OCI-M2 (cell line): ENCODE results near the gene EVC.
"Not testable (repeated sequence)": the region's sequence is repeated elsewhere in the genome, so short reads cannot be mapped to it uniquely, and the experiment has no call there.

Experiments
- DNase-seq: peaks from one replicate; lab custom pipeline; 2025; ENCODE audit not compliant: unreplicated experiment; lab: John Stamatoyannopoulos, UW

Gene EVC

GRCh38 chr4:5707778-5708448, 3.1 kb upstream of the EVC start:
- DNase-seq = no peak

GRCh38 chr4:5708449-5709206, 2.4 kb upstream of the EVC start, which contains the start of gene EVC2:
Gene EVC2 (minus strand): TSS chr4:5708559. CDS start chr4:5708513, 46 bp downstream.
- no peak for DNase-seq

- no peak for DNase-seq
Measured at GRCh38 chr4:5709207-5709575, 1.8 kb upstream of the EVC start.

GRCh38 chr4:5710065-5710960, 688 bp upstream of the EVC start:
- no peak for DNase-seq

DNA sequence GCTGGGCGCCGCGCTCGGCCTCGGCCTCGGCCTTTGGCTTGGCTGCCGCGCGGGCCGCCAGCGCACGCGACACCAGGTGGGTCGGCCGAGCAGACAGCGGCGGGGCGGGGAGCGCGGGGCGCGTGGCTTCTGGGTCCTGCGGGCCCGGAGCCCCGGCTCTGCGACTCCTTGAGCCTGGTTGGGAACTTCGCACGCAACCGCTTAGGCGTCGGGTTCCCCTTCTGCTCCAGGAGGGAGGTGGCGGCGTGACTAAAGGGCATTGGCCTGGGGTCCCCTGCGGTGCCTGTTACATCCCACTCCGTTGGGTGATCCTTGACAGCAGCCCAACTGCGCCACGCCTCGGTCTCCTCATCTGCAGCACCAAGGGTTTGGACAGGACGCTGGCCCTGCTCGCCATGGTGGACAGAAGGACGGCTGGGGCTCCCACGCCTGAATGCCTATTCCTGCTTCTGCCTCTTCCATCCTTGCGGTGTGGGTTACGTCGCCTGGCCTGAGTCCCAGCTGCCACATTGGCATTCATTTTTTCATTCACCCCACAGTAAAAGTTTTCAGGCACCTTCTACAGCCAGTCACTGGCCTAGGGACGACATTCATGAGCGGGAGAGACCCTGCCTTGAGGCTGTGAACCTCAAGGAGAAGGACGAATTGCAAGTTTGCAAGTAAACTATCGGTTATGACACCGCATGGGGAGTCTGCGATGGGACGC, 631 bp downstream of the EVC start:
- DNase-seq = no peak

DNA sequence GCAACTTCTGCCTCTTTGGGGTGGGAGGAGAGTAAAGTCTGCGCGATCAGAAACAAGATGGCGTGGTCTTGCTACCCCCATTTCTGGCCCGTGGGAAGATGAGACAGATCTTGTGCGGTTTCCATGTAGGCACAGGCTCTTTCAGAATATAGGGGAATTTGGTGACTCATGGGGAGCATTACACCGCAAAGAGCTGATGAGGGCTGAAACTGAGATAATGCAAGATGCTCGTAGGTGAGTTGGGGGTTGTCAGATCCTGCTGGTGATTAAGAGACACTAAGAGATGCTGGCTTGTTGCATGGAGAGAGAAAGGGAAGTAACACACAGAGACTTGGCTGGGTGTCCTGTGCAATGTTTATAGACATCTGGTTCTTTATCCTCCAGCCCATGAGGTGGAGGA, 1.5 kb downstream of the EVC start:
- DNase-seq = no peak

DNA sequence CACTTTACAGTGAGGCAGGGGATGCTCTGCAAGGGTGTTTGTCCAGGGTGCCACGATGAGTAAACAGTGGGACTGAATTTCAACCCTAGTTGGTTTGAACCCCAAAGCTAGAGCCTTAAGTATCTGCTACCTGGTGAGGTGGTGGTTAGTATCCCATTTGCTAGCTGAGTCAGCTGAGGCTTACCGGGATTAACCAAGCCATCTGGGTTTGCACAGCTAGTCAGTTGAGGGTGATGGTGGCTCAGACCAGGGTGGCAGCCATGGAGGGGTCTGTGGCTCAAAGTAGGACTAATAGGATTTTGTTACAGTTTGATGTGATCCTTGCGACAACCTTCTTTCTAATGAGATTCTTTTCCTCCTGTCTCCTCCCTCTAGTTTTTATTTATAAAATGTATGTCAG, 1.9 kb downstream of the EVC start:
- no peak for DNase-seq

- no peak for DNase-seq
Measured at GRCh38 chr4:5713861-5714260, 2.9 kb downstream of the EVC start.

GRCh38 chr4:5715357-5715756, 4.4 kb downstream of the EVC start:
- DNase-seq = no peak

DNA sequence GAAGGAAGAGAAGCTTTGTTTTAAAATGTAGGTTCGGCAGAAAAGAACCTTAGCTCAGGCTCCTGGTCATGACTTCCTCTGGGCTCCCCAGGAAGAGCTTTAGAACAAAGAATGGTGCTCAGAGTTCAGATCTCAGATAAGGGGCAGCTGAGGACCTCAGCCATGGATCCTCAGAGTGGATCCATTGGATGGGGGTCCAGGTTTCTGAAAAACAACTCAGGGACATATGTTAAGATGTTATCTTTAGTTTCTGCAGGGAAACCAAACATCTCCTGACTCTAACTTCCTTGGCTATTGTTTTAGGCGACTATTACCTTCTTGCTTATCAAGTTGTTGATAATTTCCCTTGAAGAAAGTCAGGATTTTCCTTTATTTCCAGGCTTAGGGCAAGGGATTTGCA, 5.4 kb downstream of the EVC start:
- no peak for DNase-seq

GRCh38 chr4:5717449-5718158, 6.6 kb downstream of the EVC start:
- DNase-seq = no peak

GRCh38 chr4:5718411-5718810, 7.4 kb downstream of the EVC start:
- DNase-seq = no peak

- DNase-seq = no peak
Measured at GRCh38 chr4:5719350-5720055, 8.5 kb downstream of the EVC start.

GRCh38 chr4:5720157-5720850, 9.3 kb downstream of the EVC start:
- no peak for DNase-seq

GRCh38 chr4:5720980-5721379, 10.0 kb downstream of the EVC start:
- DNase-seq = no peak

DNA sequence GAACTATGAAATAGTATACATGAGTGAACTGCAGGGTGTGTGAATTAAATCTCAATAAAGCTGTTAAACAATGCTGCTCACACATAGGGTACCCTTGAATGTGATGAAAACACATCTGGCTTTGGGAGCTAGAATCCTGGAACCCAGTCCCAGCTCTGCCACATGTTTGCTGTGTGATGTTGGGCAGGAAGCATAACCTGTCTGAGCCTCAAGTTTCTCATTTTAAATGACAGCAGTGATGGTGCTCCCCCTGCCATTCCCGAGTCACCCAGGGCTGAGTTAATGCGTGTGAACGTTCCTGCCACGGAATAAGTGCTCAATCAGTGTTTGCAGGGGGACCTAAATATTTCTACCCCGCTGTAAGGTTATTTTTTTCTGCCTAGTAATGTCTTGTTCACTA, 10.9 kb downstream of the EVC start:
- DNase-seq = no peak

DNA sequence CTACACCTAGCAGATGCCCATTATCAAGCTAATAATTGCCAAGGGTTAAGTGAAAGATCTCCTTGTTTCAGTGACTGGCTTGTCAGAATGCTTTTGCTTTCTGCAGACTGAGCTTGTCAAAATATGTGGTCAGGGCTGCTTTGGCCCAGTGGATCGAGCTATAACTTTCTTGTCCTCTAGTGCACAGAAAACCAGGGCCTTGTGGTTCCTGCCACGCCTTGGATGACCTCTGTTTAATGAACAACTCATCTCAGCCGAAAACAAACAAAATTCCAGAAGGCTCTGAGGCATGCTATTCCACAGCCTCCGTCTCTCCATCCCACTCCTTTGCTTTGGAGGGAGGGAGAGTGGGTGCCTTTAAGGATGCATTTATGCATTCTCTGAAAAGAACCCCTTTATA, 11.3 kb downstream of the EVC start:
- no peak for DNase-seq

- DNase-seq = no peak
Measured at GRCh38 chr4:5724377-5724776, 13.4 kb downstream of the EVC start.

GRCh38 chr4:5728412-5728811, 17.4 kb downstream of the EVC start:
- DNase-seq = not testable (repeated sequence)
